Measurements from ENCODE around the gene LRRC25.

Gene LRRC25

DNA sequence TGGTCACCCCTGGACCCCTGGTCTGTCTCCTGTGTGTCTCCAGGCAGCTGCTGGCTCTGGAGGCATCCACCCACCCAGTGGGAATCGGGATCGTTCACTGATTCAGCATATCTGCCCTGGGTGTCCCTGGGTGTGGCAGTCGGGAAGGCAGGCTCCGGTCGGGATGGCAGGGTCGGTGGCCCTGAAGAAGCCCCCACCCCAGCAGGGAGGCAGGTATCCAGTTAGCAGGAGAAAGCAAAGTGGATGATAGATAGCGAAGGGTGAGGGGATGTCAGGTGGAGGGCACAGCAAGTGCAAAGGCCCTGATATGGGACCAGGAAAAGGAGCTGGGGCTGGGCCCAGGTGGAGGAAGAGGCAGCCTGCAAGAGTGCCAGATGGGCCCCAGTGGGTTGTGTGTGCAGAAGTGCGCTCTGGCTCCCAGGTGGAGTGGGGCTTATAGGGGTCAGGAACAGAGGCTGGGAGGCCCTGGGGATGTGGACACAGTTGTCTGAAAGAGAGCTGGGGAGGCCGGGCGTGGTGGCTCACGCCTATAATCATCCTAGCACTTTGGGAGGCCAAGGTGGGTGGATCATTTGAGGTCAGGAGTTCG is 24.0 kb upstream of the LRRC25 start:
- no peak for TF ChIP-seq RAD21 (IDR thresholded peaks at IDR 0.05; ENCODE audit: low read depth)
- TF ChIP-seq, protein P1, sequence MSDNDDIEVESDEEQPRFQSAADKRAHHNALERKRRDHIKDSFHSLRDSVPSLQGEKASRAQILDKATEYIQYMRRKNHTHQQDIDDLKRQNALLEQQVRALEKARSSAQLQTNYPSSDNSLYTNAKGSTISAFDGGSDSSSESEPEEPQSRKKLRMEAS (IDR thresholded peaks at IDR 0.05): no peak

DNA sequence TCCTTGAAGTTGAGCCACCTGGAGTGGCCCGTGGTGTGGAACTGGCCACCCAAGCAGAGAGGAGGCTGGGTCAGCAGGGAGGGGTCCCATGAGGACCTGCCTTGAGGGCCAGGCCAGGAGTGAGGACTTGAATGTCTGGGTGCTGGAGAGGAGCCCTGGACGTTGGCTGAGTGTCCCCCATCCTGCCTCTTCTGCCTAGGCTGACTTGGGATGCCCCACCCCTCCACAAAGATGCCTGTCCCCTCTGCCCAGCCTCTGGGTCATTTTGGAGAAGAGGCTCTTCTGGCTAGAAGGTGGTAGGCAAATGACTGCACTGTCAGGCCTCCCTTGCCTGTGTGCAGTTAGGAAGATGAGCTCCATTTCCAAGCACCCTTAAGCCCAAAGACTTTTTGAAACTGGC is 23.5 kb upstream of the LRRC25 start:
- TF ChIP-seq YY1 (IDR thresholded peaks at IDR 0.05; ENCODE audit: low read depth) (no peak), TCF12 (IDR thresholded peaks at IDR 0.05; ENCODE audit: low read depth) (no peak), RAD21 (IDR thresholded peaks at IDR 0.05; ENCODE audit: low read depth) (no peak), CREB1 (IDR thresholded peaks at IDR 0.05; ENCODE audit: low read depth) (no peak)
- TF ChIP-seq, protein P1 (IDR thresholded peaks at IDR 0.05): no peak

DNA sequence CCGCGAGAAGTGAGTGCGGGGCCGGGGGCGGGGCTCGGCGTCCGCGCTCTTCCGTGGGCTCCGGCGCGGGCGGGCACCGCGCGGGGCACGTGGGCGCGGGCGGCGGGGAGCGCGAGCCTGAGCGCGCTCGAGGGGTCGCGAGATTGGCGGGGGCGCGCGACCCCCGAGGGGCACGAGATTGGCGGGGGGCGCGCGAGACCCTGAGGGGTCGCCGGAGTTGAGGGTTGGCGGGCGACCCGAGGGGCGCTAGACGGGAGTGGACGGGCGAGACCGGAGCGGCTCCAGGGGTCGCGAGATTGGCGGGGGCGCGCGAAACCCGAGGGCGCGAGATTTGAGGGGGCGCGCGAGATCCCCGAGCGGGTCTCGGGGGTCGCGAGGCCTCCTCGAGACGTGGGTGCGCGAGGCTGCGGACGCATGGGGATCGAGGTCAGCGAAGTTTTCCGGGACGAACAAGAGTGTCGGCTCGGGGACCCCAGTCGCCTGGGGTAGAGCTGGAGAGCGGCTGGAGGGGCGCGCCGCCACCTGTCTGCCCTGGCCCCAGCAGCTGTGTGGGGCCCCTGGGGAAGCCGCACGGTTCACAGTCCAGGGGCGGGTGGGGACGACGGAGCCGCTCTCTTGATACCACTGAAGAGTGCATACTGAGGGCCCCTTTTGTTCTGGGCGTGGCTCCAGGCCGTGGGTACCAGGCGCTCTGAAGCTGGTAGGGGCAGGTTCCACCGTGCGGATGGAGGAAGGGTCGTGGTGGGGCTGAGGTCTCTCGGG is 22.5 kb upstream of the LRRC25 start:
- TF ChIP-seq NFIC (IDR thresholded peaks at IDR 0.05) (no peak), TAF1 (IDR thresholded peaks at IDR 0.05; ENCODE audit: low read depth) (no peak), CEBPB (IDR thresholded peaks at IDR 0.05) (no peak), ZBTB7A (IDR thresholded peaks at IDR 0.05; ENCODE audit: low read depth) (peak; percentile 98)
- TF ChIP-seq, protein P2, sequence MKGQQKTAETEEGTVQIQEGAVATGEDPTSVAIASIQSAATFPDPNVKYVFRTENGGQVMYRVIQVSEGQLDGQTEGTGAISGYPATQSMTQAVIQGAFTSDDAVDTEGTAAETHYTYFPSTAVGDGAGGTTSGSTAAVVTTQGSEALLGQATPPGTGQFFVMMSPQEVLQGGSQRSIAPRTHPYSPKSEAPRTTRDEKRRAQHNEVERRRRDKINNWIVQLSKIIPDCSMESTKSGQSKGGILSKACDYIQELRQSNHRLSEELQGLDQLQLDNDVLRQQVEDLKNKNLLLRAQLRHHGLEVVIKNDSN (IDR thresholded peaks at IDR 0.05): no peak; the same call in 1 of the 2 replicates

DNA sequence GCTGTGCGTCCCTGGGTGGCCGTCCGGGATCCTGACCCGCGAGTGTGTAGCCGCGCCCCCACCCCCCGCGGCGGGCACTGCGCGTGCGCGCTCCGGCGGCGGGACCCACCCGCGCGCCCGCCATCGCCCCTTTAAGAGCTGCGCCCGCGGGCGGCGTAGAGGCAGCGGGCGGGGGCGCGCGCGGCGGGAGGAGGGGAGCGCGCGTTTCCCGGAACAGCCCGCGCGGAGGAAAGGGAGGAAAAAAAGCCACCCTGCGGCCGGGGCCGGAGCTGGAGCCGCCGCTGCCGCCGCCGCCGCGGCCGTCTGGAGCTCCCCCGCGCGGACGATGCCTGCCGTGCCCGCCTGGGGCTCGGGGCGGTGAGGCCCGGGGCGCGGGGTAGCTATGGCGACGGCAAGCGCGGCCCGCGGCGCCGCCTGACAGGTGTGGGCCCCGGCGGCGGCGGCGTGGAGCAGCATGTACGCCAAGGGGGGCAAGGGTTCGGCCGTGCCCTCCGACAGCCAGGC is 21.8 kb upstream of the LRRC25 start, which contains the start of gene SSBP4:
Gene SSBP4 (plus strand): TSS at position 204 of the 504 bp plus-strand sequence. CDS start 251 bp downstream, at position 455.
- TF ChIP-seq YY1 (IDR thresholded peaks at IDR 0.05; ENCODE audit: low read depth) (peak; percentile 17; the same call in 1 of the 2 replicates), EP300 (IDR thresholded peaks at IDR 0.05; ENCODE audit: borderline replicate concordance) (peak; percentile 87), CEBPB (IDR thresholded peaks at IDR 0.05) (no peak), TAF1 (IDR thresholded peaks at IDR 0.05; ENCODE audit: low read depth) (peak; percentile 61; the same call in 1 of the 2 replicates), ZBTB7A (IDR thresholded peaks at IDR 0.05; ENCODE audit: low read depth) (no peak), NFIC (IDR thresholded peaks at IDR 0.05) (no peak), CREB1 (IDR thresholded peaks at IDR 0.05; ENCODE audit: low read depth) (no peak), FOXM1 (IDR thresholded peaks at IDR 0.05; ENCODE audit: borderline replicate concordance, low read depth) (no peak), RAD21 (IDR thresholded peaks at IDR 0.05; ENCODE audit: low read depth) (peak; percentile 9; the same call in 1 of the 2 replicates), TEAD4 (IDR thresholded peaks at IDR 0.05) (no peak), EGR1 (IDR thresholded peaks at IDR 0.05) (0 out of 2 replicates have a peak, but pooled peaks have one; percentile 37), TCF12 (IDR thresholded peaks at IDR 0.05; ENCODE audit: low read depth) (0 out of 2 replicates have a peak, but pooled peaks have one; percentile 42)
- TF ChIP-seq, protein P1 (IDR thresholded peaks at IDR 0.05): peak; percentile 57; the same call in 1 of the 2 replicates
- TF ChIP-seq, protein P3, sequence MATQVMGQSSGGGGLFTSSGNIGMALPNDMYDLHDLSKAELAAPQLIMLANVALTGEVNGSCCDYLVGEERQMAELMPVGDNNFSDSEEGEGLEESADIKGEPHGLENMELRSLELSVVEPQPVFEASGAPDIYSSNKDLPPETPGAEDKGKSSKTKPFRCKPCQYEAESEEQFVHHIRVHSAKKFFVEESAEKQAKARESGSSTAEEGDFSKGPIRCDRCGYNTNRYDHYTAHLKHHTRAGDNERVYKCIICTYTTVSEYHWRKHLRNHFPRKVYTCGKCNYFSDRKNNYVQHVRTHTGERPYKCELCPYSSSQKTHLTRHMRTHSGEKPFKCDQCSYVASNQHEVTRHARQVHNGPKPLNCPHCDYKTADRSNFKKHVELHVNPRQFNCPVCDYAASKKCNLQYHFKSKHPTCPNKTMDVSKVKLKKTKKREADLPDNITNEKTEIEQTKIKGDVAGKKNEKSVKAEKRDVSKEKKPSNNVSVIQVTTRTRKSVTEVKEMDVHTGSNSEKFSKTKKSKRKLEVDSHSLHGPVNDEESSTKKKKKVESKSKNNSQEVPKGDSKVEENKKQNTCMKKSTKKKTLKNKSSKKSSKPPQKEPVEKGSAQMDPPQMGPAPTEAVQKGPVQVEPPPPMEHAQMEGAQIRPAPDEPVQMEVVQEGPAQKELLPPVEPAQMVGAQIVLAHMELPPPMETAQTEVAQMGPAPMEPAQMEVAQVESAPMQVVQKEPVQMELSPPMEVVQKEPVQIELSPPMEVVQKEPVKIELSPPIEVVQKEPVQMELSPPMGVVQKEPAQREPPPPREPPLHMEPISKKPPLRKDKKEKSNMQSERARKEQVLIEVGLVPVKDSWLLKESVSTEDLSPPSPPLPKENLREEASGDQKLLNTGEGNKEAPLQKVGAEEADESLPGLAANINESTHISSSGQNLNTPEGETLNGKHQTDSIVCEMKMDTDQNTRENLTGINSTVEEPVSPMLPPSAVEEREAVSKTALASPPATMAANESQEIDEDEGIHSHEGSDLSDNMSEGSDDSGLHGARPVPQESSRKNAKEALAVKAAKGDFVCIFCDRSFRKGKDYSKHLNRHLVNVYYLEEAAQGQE (IDR thresholded peaks at IDR 0.05; ENCODE audit: low read depth): no peak
- TF ChIP-seq, protein P2 (IDR thresholded peaks at IDR 0.05): no peak

DNA sequence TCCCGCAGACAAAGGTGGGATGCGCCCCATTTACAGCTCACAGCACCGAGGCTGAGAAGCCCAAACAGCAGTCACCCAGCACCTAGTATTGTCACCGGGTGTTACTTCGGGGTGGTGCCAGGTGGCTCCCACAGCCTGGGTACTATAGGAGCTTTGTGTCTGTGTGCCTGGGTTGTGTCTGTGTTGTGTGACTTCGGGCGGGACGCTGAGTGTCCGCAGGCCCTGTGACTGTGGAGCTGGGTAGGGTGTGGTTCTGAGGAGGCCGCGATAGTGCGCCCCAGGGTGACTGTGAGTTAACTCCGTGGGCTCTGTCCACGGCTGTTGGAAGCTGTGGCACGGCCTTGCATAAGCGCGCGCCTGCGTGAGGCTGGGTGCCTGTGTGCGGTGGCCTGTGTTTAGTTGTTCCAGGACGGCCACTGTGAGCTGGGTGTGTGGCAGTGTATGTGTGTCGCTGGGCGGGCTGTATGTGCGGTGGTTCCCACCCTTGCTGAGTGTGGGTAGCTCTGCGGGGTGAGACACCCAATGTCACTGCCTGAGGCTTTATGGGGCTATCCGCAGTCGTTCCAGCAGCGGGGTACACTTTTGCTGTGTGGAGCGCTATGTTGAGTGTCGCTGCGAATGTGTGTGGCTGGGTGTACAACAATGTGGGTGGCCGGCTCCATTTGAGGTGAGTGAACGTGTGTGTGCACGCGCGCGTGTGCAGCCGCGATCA is 21.2 kb upstream of the LRRC25 start:
- peak; percentile 48; the same call in 1 of the 2 replicates for TF ChIP-seq TCF12 (IDR thresholded peaks at IDR 0.05; ENCODE audit: low read depth)
- no peak for TF ChIP-seq TEAD4 (IDR thresholded peaks at IDR 0.05)

DNA sequence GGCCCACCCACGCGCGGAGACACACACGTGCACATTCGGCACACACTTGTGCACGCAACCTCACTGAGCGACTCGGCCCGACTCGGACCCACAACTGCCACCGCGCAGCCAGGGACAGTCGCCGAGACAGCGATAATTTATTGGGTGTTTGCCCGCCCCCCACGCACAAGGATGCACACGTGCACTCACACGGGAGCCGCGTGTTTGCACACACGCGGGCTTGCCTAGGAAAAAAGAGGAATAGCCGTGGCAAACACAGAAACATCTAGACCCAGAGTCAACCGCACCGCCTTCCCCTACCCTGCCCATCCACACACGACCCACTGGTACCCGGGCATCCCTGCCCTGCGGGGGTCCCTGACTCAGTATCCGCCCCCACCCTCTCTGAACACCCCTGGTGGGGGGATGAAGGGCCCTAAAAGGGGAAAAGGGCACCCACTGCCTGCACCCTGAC is 20.6 kb upstream of the LRRC25 start:
- TF ChIP-seq FOXM1 (IDR thresholded peaks at IDR 0.05; ENCODE audit: borderline replicate concordance, low read depth) (no peak), EP300 (IDR thresholded peaks at IDR 0.05; ENCODE audit: borderline replicate concordance) (no peak), CEBPB (IDR thresholded peaks at IDR 0.05) (no peak), TCF12 (IDR thresholded peaks at IDR 0.05; ENCODE audit: low read depth) (no peak), ZBTB7A (IDR thresholded peaks at IDR 0.05; ENCODE audit: low read depth) (no peak; the same call in 1 of the 2 replicates), EGR1 (IDR thresholded peaks at IDR 0.05) (no peak; the same call in 1 of the 2 replicates), NFIC (IDR thresholded peaks at IDR 0.05) (no peak), YY1 (IDR thresholded peaks at IDR 0.05; ENCODE audit: low read depth) (no peak)
- TF ChIP-seq, protein P2 (IDR thresholded peaks at IDR 0.05): no peak

Measured in Ishikawa (cell line).